Esophagus squamous epithelium (tissue), 5 donors: ENCODE data around the gene TMCC1. TPM values are rescaled to one million over a fixed set of nuclear protein-coding genes. Genes with fewer than 3 reads are reported as not detected.
A peak's percentile ranks its signal among the peaks of the same experiment; 100 is the strongest.

Source experiments
- DNase-seq: peaks from one replicate; lab custom pipeline; 2025; lab: John Stamatoyannopoulos, UW
- H3K27ac ChIP-seq, 4 donors: fragments of 200-600 bp; sonication (generic); one replicate each; pipeline ENCODE4 v1.5.1; 2016 to 2019; ENCODE audit warnings: mild to moderate bottlenecking in 1 of 4
- H3K27me3 ChIP-seq, 4 donors: fragments of 200-600 bp; sonication (generic); 1 replicate in 3 of 4; 2 replicates in 1 of 4; pipeline versions ENCODE4 v1.5.1 to v1.6.0; 2017 to 2021; ENCODE audit warnings: antibody characterized with exemption in 1 of 4
- H3K36me3 ChIP-seq, 3 donors: fragments of 200-600 bp; sonication (generic); one replicate each; pipeline ENCODE4 v1.5.1; 2016 to 2019
- H3K4me1 ChIP-seq, 3 donors: fragments of 200-600 bp; sonication (generic); one replicate each; pipeline ENCODE4 v1.5.1; 2017 to 2019
- H3K4me3 ChIP-seq, 4 donors: fragments of 200-600 bp; sonication (generic); 1 replicate in 3 of 4; 2 replicates in 1 of 4; pipeline ENCODE4 v1.5.1; 2016 to 2019; ENCODE audit warnings: mild to moderate bottlenecking in 2 of 4, moderate library complexity in 1 of 4
- H3K9me3 ChIP-seq, 3 donors: fragments of 200-600 bp; sonication (generic); one replicate each; pipeline ENCODE4 v1.5.1; 2016 to 2019
- CTCF ChIP-seq, 6 experiments: fragments of 450-650 bp in 4 of 6; fragments of 200-600 bp in 2 of 6; sonication (generic) in 2 of 6; IDR thresholded peaks; one replicate each; pipeline ENCODE4 v1.5.1; 2016 to 2019; ENCODE audit warnings: antibody characterized with exemption in 6 of 6, mild to moderate bottlenecking in 4 of 6, moderate library complexity in 4 of 6
- POLR2A ChIP-seq, 4 donors: fragments of 450-650 bp; IDR thresholded peaks; one replicate each; pipeline ENCODE4 v1.6.1; 2017; ENCODE audit warnings: antibody characterized with exemption in 4 of 4, mild to moderate bottlenecking in 4 of 4, moderate library complexity in 3 of 4
- WGBS, 2 donors: methylation state at CpG; one replicate each; pipeline ENCODE4 v1.1.5; 2018; 5-methylcytosine and 5-hydroxymethylcytosine counted together
- intact Hi-C: fragments of 100-400 bp; cut with DNase I; formaldehyde crosslinking; loops from one replicate; pipeline ENCODE4 v1.15.0; 2022
- total RNA-seq, 4 donors: library from RNA; depleted of rRNA; stranded (reverse); fragments of >200 nt; gene quantifications; one replicate each; pipeline ENCODE4 v1.1.0, GENCODE V29; 2016
- donor health status: DM: yes; HTN: yes; CAD: no.

Gene TMCC1
- total RNA-seq, 4 donors from 2014 or later: 13.1 to 23.5 (median 18.4) TPM

DNA sequence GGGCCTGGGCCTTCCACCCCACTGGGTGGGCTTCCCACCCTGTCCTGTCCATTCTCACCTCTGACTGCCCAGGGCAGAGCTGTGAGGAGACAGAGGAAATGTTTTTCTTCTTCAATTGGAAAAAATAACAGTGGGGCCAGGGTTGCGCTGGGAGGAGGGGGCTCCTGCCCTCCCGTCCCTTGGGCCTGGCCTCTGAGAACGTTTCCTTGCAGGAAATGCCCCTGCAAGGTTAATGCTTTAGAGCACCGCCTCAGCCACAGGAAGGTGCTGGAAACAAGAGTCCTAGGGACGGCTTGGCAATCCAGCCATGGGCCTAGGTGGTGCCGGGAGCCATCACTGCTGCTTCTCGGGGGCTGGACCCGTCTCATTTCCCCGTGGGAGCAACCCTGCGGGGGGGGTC is 283.2 kb downstream of the TMCC1 start:
- WGBS, 2 donors: 47 to 53% methylated on average over 5 to 7 of the region's 10 CpGs
- peaks cover 20 to 87% (median 49%) of the 10 kb centered on the region in 3 donors for H3K4me1 ChIP-seq

DNA sequence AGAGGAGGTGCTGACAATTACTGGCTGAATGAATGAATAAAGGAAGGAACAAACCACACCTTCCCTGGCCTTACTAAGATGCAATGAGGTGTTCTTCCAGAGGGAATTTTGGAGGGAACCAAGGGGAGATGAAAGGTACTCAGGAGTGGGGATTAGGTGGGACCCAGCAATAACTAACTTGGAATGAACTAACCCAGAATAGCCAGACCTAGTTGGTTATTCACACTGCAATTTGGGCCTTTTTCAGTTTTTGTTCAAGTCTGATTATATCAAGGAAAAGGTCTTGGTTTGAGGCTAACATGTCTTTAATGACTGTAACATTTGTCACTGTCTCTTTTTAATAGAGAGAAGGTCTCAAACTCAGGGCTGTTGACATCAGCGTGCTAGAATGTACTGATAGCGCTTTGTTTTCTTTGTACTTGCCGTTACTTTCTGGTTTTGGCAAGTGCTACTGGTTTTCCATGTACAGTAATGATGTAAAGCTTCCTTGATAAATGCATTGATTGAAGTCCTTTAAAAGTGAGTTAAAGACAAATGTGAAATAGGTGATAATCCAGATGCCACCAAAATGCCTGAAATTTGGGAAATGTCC is 283.8 kb downstream of the TMCC1 start:
- DNase-seq: no peak
- Histone ChIP-seq H3K36me3 (no peaks in the 10 kb centered on the region), H3K27ac (peak overlapping the region in 3 of 4 donors; percentile 89 to 94 (median 92)), H3K9me3 (no peaks in the 10 kb centered on the region), H3K4me1 (peaks cover 24 to 87% (median 49%) of the 10 kb centered on the region in 3 donors), H3K27me3 (peaks cover 0 to 42% (median 4%) of the 10 kb centered on the region in 4 donors), H3K4me3 (no peak overlapping the region)
- intact Hi-C loops: loop anchor here (10.0 kb wide), 1 partner anchor 125 kb away; no protein-coding TSS in a partner anchor
- TF ChIP-seq POLR2A (IDR thresholded peaks at IDR 0.05) (no peak), CTCF (IDR thresholded peaks at IDR 0.05) (no peak)
- WGBS, 2 donors: 19 to 29% methylated on average over 3 of the region's 3 CpGs

More for the DNA sequence above, 283.2 kb downstream of the TMCC1 start:
- Histone ChIP-seq H3K4me3 (no peak overlapping the region), H3K27me3 (peaks cover 0 to 36% (median 4%) of the 10 kb centered on the region in 4 donors), H3K36me3 (no peaks in the 10 kb centered on the region), H3K9me3 (no peaks in the 10 kb centered on the region), H3K27ac (peak overlapping the region in 3 of 4 donors; percentile 54 to 92 (median 56))
- intact Hi-C loops: no loop called here
- no peak for DNase-seq
- TF ChIP-seq CTCF (IDR thresholded peaks at IDR 0.05) (no peak), POLR2A (IDR thresholded peaks at IDR 0.05) (no peak)

GRCh38 chr3:129608936-129609590 is 284.4 kb downstream of the TMCC1 start:
- 100% methylated on average over 1 of the region's 4 CpGs; no CpG with 5 or more reads in 1 of the 2 donors for WGBS, 2 donors
- TF ChIP-seq POLR2A (IDR thresholded peaks at IDR 0.05) (no peak), CTCF (IDR thresholded peaks at IDR 0.05) (no peak)
- no peaks in the 10 kb centered on the region for H3K9me3 ChIP-seq
- peaks cover 0 to 45% (median 4%) of the 10 kb centered on the region in 4 donors for H3K27me3 ChIP-seq
- intact Hi-C loops: loop anchor here (10.0 kb wide), 1 partner anchor 124 kb away; no protein-coding TSS in a partner anchor
- no peak for DNase-seq
- H3K4me1 ChIP-seq: peaks cover 29 to 87% (median 44%) of the 10 kb centered on the region in 3 donors
- peak overlapping the region in 3 of 4 donors; percentile 89 to 94 (median 92) for H3K27ac ChIP-seq
- H3K36me3 ChIP-seq: no peaks in the 10 kb centered on the region
- no peak overlapping the region for H3K4me3 ChIP-seq

GRCh38 chr3:129608087-129608935 is 285.2 kb downstream of the TMCC1 start:
- peaks cover 29 to 92% (median 44%) of the 10 kb centered on the region in 3 donors for H3K4me1 ChIP-seq
- DNase-seq: no peak

More at GRCh38 chr3:129608087-129608935, 285.2 kb downstream of the TMCC1 start:
- no peak overlapping the region for H3K4me3 ChIP-seq
- TF ChIP-seq POLR2A (IDR thresholded peaks at IDR 0.05): no peak
- peak in 1 of 6 experiments; percentile 8 for TF ChIP-seq CTCF (IDR thresholded peaks at IDR 0.05)
- no peaks in the 10 kb centered on the region for H3K36me3 ChIP-seq
- H3K9me3 ChIP-seq: no peaks in the 10 kb centered on the region
- 40 to 55% methylated on average over 11 to 14 of the region's 17 CpGs for WGBS, 2 donors
- H3K27me3 ChIP-seq: peaks cover 0 to 45% (median 4%) of the 10 kb centered on the region in 4 donors
- intact Hi-C loops: loop anchor here (10.0 kb wide), 1 partner anchor 124 kb away; no protein-coding TSS in a partner anchor
- H3K27ac ChIP-seq: peak overlapping the region; percentile 84 to 94 (median 90)
